NT2/D1 (cell line): Measurements from ENCODE around the gene GLI1.

ENCODE experiments used
- DNase-seq: peaks from one replicate; pipeline ENCODE4 v3.0.0-alpha.2; 2011; ENCODE audit warnings: low read depth, low spot score
- H3K27me3 ChIP-seq: 2 replicates; pipeline ENCODE4 v1.6.0; 2011; ENCODE audit warnings: mild to moderate bottlenecking; ENCODE audit not compliant: insufficient read length, insufficient read depth
- H3K36me3 ChIP-seq: 2 replicates; pipeline ENCODE4 v1.6.1; 2011; ENCODE audit warnings: mild to moderate bottlenecking, low read length, mixed read lengths; ENCODE audit not compliant: insufficient read depth, insufficient read length
- H3K4me1 ChIP-seq: 2 replicates; pipeline ENCODE4 v1.5.1; 2011; ENCODE audit not compliant: insufficient read depth, insufficient read length
- H3K4me3 ChIP-seq: 2 replicates; pipeline ENCODE4 v1.5.1; 2011; ENCODE audit warnings: low read depth; ENCODE audit not compliant: insufficient read length
- H3K9ac ChIP-seq: 2 replicates; pipeline ENCODE4 v1.6.0; 2011; ENCODE audit warnings: low read depth; ENCODE audit not compliant: insufficient read length
- H3K9me3 ChIP-seq: 2 replicates; pipeline ENCODE4 v1.5.1; 2011; ENCODE audit warnings: mild to moderate bottlenecking, low read length; ENCODE audit not compliant: insufficient read depth
- SUZ12 ChIP-seq: IDR thresholded peaks from 2 replicates; pipeline ENCODE4 v1.6.1; 2011; ENCODE audit not compliant: insufficient read length, insufficient read depth; ENCODE audit errors: extremely low read depth
- YY1 ChIP-seq: IDR thresholded peaks from 2 replicates; pipeline ENCODE4 v1.6.1; 2011; ENCODE audit not compliant: insufficient read length, insufficient read depth
- ZNF274 ChIP-seq: IDR thresholded peaks from 2 replicates; pipeline ENCODE4 v1.6.1; 2011; ENCODE audit warnings: mild to moderate bottlenecking, low read depth, low read length

The GLI1 gene

DNA sequence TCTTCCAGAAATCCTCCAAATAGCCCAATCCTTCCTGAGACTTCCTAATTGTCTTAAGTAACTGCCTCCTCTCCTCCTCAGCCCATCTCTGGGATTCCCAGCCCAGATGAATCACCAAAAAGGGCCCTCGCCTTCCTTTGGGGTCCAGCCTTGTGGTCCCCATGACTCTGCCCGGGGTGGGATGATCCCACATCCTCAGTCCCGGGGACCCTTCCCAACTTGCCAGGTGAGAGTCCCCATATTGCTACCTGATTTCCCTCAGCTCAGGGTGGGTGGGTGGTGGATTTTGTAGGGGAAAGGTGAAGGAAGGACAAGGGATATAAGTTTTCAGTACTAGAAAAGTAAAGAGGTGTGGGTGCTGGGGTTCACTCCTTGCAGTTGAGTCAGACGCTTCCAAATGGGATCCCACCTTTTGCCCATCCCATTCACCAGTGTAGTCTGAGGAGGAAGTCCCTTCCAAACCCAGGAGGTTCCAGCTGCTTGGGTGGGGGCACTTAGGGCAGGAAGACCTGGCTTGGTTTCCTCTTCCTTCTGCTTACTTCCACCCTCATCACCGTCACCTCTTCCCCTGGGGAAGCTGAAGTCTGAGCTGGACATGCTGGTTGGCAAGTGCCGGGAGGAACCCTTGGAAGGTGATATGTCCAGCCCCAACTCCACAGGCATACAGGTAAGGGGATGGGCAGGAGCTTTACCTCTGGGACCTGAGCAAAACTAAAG lies 5.6 kb downstream of the GLI1 start:
- Histone ChIP-seq H3K4me1 (peaks cover 5% of the 10 kb centered on the region), H3K36me3 (peaks cover 16% of the 10 kb centered on the region), H3K9me3 (no peaks in the 10 kb centered on the region), H3K9ac (no peak overlapping the region), H3K4me3 (no peak overlapping the region), H3K27me3 (no peaks in the 10 kb centered on the region)
- no peak for TF ChIP-seq ZNF274
- no peak for TF ChIP-seq SUZ12
- TF ChIP-seq YY1 = no peak
- DNase-seq = no peak

DNA sequence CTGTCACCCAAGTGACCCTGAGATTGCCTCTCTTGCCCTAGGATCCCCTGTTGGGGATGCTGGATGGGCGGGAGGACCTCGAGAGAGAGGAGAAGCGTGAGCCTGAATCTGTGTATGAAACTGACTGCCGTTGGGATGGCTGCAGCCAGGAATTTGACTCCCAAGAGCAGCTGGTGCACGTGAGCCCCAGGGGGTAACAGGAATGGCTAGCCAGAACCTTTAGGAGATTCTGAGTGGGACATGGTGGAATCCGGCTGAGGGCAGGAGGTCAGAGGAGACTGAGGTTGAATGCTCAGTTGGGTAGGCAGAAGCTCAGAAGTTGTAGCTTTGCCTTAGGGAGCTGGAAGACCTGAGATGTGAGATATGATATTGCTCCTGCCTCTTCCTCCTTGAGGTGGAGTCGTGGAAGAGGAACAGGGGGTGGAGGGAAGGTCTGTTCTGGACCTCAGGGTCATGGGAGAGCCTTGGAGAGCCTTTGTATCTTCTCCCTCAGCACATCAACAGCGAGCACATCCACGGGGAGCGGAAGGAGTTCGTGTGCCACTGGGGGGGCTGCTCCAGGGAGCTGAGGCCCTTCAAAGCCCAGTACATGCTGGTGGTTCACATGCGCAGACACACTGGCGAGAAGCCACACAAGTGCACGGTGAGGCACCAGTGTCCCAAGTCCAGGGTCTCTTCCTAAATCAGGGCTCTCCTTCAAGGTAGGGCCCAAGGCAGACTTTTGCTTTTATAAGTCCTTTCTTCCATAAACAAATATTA lies 6.3 kb downstream of the GLI1 start:
- no peak overlapping the region for H3K9ac ChIP-seq
- no peak for DNase-seq
- peaks cover 23% of the 10 kb centered on the region for H3K36me3 ChIP-seq

DNA sequence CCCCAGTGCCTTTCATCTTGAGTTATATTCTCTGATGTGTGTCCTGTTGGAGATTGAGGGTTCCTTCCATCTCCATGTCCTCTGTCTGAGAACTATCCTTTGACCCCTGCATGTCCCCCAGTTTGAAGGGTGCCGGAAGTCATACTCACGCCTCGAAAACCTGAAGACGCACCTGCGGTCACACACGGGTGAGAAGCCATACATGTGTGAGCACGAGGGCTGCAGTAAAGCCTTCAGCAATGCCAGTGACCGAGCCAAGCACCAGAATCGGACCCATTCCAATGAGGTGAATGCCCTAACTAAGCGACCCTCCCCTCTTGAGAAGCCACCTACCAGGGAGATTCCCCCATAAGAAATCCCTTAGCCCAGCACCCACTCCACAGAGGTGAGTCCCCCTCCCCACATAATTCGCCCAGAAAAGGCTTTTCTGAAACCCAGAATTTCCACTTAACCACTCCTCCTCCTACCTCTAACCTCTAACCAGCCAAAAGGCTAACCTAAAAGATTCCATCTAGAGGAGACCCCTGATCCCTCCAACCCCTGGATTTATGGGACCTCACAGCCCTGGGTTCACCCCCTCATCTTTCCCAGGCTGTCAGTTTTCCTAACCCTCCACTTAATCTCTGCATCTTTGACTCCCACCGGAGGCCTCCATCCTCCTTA lies 7.8 kb downstream of the GLI1 start:
- no peaks in the 10 kb centered on the region for H3K9me3 ChIP-seq
- H3K27me3 ChIP-seq = peaks cover 2% of the 10 kb centered on the region
- H3K9ac ChIP-seq = no peak overlapping the region
- no peak for TF ChIP-seq SUZ12
- no peak for TF ChIP-seq ZNF274
- no peak for TF ChIP-seq YY1
- H3K36me3 ChIP-seq = peaks cover 24% of the 10 kb centered on the region
- H3K4me1 ChIP-seq = peaks cover 5% of the 10 kb centered on the region
- no peak for DNase-seq
- no peak overlapping the region for H3K4me3 ChIP-seq

More for the DNA sequence above, 6.3 kb downstream of the GLI1 start:
- TF ChIP-seq ZNF274 = no peak
- Histone ChIP-seq H3K4me1 (peaks cover 5% of the 10 kb centered on the region), H3K4me3 (no peak overlapping the region), H3K9me3 (no peaks in the 10 kb centered on the region), H3K27me3 (no peaks in the 10 kb centered on the region)

- peaks cover 4% of the 10 kb centered on the region for H3K4me1 ChIP-seq
- no peak overlapping the region for H3K9ac ChIP-seq
- peaks cover 8% of the 10 kb centered on the region for H3K27me3 ChIP-seq
- H3K9me3 ChIP-seq = no peaks in the 10 kb centered on the region
- peaks cover 24% of the 10 kb centered on the region for H3K36me3 ChIP-seq
- TF ChIP-seq YY1 = no peak
- no peak for TF ChIP-seq SUZ12
- TF ChIP-seq ZNF274 = no peak
- H3K4me3 ChIP-seq = no peak overlapping the region
- DNase-seq = no peak
Measured at GRCh38 chr12:57467915-57468314, 8.3 kb downstream of the GLI1 start.

GRCh38 chr12:57469296-57470164 lies 9.9 kb downstream of the GLI1 start:
- no peaks in the 10 kb centered on the region for H3K4me1 ChIP-seq
- no peaks in the 10 kb centered on the region for H3K9me3 ChIP-seq
- no peak for DNase-seq
- TF ChIP-seq YY1 (no peak), SUZ12 (no peak), ZNF274 (no peak)
- no peak overlapping the region for H3K9ac ChIP-seq
- H3K36me3 ChIP-seq = peaks cover 24% of the 10 kb centered on the region
- peaks cover 22% of the 10 kb centered on the region for H3K27me3 ChIP-seq
- no peak overlapping the region for H3K4me3 ChIP-seq

DNA sequence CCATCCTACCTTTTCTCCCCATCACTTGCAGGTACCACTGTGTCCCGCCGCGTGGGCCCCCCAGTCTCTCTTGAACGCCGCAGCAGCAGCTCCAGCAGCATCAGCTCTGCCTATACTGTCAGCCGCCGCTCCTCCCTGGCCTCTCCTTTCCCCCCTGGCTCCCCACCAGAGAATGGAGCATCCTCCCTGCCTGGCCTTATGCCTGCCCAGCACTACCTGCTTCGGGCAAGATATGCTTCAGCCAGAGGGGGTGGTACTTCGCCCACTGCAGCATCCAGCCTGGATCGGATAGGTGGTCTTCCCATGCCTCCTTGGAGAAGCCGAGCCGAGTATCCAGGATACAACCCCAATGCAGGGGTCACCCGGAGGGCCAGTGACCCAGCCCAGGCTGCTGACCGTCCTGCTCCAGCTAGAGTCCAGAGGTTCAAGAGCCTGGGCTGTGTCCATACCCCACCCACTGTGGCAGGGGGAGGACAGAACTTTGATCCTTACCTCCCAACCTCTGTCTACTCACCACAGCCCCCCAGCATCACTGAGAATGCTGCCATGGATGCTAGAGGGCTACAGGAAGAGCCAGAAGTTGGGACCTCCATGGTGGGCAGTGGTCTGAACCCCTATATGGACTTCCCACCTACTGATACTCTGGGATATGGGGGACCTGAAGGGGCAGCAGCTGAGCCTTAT lies 10.8 kb downstream of the GLI1 start:
- Histone ChIP-seq H3K9me3 (no peaks in the 10 kb centered on the region), H3K4me3 (no peak overlapping the region), H3K27me3 (peaks cover 31% of the 10 kb centered on the region), H3K36me3 (peaks cover 20% of the 10 kb centered on the region), H3K9ac (no peak overlapping the region), H3K4me1 (no peaks in the 10 kb centered on the region)
- TF ChIP-seq ZNF274 = no peak
- no peak for DNase-seq
